Kidney capillary endothelial cell (primary cell): ENCODE results near the gene MAP1B.

Source experiments
- DNase-seq: peaks from one replicate; pipeline ENCODE4 v3.0.0-alpha.2; 2018; ENCODE audit warnings: low spot score

Gene MAP1B

DNA sequence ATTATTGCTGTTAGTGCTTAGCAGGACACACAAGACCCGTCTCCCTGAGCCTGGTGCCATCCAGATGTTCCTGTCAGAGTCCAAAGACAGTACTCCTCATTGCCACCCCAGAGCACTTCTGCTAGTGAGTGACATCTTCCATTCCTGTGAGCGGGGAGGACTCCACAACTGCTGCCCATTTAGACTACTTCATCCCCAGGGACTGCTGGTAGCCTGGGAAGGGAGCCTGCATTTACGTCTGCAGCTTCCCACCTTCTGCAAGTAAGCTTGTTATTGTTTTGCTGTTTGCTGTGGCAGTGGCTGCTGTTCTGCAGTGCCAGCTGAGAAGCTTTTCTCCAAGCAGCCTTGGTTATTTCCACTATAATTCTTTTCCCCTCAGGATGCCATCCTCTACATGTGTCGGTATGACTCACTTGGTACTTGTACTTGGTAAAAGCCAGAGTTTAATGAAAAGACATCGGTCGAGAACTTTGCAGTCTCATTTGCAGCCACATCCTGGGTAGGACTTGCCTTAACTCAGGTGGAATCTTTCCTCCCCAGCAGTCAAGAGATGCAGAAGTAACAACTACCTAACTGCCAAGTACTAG lies 10.6 kb upstream of the MAP1B start:
- no peak for DNase-seq

DNA sequence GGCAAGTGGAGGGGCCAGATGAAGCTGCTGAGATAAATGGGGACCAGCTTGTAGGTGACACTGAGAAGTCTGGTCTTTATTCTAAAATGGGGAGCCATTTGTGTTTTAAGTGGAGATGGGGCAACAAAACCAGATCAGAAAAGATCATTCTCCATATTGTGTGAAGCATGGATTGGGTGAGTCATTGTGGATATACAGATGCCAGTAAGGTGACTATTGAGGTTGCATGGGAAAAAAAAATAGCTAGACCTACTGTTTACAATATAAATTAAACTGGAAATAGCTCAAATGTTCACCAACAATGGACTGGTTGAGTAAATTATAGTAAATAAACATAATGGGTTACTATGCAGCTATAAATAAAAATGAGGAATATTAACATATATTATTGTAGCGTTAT lies 5.4 kb upstream of the MAP1B start:
- no peak for DNase-seq

DNA sequence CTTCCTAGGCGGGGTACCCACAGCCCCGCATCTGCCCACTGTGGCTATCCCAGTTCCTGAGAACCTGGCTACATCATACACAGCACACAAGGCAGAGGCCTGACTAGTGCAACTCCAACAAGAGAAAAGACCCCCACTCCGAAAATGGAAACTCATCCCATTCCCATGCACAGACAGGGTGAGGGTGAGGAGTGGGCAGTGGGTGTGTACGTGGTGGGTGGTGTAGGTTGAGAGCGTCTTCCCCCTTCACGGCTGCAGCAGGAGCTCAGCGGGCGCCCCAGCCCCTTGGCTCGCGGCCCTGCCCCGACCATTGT lies 501 bp upstream of the MAP1B start:
- no peak for DNase-seq

DNA sequence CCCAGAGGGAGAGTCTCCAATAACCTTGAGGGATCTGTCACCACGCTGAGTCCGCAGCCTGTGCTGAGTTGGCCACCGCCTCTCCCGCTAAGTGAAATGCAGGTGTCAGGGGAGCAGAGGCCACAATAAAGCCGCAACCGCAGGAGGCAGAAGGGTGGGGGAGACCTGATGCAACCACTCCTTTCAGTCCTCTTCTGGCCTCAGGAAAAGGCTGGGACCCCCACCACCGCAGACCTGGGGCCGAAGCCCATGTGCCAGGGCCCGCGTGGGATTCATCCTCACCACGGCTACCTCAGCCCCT lies 576 bp downstream of the MAP1B start:
- DNase-seq: no peak

DNA sequence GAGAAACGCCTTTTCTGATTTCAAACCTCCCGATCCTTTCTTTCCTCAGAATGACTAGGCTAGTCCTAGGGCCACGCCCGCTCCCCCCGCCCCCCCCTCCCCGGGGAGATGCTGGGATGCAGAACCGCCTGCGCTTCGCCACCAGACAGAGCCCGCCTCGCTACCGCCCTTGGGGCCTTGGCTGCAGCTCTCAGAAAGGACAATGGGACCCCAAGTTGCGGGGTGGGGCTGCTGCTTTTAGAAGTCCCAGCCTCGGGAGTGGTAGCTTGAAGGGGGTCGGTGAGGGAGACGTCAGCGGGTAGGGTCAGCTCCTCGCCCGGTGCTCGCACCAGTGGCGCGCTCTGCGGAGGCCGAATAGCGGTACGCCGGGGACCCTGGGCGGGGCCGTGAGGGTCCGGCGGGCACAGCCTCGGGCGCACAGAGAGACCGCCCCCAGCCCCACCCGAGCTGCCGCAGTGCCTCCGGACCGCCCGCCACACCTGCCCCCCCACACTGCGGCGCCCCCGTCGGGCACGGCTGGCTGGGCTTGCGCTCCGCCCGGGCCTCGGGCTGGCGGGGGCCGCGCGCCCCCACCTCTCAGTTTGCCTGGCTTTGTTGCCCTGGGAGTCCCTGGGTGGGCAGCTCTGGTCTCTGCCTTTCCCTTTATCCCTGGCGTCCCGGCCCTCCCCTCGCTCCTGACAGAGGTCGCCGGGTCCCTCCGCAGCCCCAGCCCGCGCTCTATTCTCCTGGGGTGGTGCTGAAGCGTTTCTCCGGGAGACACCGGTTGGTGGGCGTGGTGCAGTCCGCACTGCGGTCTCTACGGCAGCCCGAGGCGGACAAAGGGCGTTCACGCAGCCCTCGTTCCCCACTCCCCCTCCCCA lies 1.2 kb downstream of the MAP1B start:
- no peak for DNase-seq

DNA sequence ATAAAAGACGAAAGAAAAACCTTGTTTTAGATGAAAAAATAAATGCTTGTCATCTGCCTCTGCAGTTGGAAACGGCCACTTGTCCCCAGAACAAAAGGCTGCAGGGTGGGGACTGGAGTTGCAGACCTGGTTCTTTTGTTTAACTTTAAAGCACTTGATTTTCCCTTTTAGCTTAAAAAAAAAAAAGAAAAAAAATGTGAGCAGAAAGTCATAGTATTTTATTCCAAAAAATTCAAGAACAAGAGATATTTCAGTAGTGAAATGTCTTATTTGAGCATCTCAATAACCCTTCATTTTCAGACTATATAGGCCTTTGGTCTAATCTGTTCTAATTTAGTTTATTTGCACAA lies 1.8 kb downstream of the MAP1B start:
- DNase-seq: no peak

DNA sequence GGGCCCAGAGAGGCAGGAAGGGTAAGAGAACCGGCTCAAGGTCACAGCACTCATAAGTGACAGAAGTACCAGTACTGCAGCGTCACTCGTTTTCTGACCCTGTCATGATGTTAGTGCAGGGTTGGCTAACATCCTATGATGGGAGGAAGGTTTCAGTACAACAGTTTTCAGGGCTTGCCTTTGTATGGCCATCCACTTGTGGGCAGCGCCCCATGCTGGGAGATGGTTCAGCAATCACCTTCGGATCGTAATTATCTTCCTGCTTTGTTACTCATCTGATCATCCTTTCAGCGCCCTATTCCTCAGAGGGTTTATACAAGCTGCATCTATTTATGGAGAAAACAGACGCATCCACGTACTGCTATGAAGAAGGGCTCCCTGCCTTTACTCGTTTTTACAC lies 2.4 kb downstream of the MAP1B start:
- DNase-seq: no peak

DNA sequence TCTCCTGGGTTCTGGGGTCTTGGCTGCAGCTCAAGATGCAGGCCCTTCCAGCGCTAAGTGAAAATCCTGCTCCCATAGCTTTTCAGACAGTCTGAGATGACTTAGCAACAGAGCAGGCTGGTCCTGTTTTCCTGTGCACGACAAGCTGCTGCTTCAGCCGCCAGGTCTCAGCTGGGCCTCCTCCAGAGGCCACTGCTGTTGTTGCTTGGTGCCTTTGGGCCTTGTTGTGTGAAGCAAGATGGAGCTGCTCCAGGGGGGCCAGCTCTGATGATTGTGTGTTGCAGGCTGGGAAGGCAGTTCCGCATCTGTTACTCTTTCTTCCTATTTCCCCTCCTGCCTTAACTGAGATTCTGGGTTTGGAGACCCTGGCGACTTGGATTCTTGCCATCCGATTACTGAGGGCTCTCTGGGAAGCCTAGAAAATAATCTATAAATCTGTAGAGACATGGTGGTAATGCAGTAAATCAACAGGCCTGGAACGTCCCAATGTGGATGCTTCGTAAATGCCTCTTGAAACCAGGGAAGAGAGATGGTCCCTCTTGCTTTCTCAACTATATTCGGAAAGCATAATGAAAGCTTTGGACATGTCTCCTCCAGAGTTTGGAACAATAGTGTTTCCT lies 3.2 kb downstream of the MAP1B start:
- DNase-seq: no peak

DNA sequence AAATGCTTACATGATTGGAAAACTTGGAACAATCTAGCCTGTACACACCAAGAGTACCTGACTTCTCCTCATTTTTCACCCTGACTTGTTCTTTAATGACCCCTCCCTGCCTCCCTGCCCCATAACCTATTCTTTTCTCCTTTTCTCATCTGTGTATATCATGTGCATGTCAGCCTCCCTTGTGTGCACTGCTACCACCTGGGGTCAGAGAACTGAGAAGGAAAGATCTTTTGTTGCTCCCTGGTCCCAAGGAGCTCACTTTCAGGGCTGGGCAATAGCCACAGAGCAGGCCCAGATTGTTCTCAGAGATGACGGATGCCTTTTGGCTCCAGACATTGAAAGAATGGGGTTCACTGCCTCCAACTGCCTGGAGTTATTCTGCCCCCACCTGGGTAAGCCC lies 5.1 kb downstream of the MAP1B start:
- no peak for DNase-seq

DNA sequence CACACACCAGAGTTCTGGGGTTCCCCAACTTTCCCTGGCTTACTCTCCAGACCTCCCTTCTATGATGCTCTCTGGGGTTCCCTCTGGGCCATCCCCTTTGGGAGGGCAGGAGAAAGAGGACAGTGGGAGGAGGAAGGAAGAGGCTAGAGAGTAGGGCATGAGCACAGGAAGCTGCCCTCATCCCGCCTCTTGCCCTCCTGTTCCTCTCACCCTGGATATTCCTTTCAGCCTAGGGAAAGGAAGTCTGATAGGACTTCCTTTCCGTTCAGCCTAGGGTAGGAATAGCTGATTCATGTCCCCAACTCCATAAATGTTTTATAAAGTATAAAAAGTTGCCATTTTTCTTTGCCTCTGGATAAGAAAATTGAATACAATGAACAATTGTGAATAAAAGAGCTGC lies 7.4 kb downstream of the MAP1B start:
- no peak for DNase-seq

DNA sequence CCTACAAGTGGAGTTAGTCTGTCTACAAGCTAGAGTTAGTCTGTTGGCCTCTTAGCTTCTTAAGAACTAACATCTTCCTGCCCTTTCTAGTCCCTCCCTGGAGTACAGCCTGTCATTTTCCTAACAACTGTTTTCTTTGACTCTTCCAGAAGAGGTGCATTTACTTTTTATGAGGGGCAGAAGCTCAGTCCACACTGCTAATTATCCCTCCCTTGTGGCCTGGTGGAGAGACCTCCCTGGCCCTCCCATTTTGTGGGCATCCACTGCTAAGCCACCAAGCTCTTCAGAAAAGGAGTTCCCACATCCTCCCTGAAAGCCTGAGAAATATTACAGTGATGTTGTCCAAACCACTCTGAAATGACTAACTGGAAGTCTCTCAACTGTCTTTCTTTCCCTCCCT lies 8.0 kb downstream of the MAP1B start:
- DNase-seq: no peak

DNA sequence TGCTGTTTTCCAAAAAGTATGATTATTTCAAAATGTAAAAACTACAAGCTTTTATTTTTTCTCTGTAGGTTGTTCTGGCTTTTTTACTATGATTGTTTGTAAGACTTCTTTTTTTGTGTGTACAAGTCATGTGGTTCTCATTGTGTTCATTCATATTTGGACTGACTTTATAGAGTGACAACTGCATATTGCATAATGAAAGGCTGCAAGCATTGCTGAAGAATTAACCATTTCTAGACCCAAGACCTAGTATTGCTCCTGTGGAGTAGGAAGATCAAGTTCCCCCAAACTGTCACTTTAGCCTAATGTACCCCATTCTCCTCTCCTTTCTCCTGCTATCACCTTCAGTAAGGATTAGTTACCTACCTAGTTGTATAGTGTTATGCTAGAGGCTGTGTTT lies 10.0 kb downstream of the MAP1B start:
- DNase-seq: no peak

DNA sequence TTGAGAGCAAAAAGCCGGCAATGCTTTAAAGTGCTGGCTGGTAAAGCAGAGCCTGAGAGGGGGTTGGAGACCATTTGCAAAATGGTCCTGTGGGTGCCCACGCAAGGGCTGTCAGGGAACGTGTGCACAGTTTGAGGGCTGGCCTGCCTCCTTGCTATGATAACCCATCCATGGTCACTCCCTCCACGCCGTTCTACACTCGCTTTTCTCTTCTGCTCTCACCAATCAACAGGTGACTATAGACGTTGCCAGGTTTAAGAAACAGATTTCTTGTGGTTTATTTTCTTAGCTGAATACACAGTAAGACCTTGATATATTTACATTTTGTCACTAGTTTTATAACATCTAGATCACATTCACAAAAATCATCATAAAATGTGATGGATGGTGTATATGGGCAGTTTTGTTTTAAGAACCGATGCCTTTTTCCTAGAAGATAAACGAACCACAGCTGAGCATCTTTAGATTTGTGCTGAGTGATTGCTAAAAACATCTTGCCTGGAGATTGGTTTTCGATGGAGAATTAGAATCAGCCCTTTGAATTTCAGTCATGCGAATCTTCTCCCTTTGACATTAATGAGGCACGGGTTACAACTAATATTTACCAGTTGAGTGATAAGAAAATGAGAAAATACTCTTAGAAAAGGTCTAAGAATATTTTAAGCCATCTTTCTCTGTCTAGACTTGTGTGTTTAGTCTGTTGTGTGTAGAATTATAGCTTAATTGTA lies 13.9 kb downstream of the MAP1B start:
- no peak for DNase-seq

DNA sequence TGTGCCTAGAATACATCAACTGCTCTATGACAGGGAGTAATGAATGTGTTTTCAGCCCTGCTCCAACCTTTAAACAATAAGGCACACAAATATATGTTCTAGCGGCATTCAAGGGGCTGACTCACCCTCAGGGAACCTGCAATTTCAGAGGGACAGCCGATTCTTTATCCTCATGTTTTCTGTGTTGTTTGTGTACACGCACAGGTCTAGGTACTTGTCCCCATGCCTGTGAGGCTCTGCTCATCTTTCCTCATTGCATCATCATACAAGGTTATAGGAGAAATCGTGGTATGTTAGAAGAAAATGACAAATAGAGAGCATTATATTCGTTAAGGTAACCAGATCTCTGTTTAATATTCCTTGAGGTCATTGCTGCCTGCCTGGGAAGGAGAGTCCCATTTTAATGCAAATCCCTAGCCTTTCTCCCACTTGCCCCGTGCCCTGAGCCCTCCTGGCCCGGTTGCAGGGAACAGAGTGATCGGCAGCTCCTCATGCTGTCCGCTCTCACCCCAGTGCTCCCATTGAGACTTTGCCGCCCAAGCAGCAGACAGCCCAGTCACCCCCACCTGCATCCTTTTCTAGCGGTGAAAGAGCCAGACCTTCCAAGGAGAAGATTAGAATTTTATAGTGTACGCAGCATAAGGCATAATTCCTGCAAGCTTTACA lies 14.6 kb downstream of the MAP1B start:
- no peak for DNase-seq

DNA sequence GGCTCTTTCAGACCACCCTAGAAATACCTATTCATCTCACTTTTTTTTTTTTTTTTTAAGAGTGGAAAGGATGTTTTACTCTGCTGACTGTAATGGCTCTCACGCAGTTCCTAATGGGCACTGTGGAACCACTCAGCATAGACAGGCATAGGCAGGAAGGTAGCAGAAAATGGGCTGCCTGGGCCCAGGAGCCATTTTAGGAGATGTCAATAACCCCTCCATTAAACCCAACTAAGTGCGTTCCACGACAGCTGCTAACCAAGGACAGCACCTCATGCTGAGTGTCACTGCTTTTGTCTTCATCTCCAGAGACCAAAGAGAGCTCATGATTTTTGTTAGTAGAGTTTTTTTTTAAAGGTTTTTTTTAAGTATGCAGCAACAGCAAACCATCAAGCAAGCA lies 15.3 kb downstream of the MAP1B start:
- DNase-seq: no peak

DNA sequence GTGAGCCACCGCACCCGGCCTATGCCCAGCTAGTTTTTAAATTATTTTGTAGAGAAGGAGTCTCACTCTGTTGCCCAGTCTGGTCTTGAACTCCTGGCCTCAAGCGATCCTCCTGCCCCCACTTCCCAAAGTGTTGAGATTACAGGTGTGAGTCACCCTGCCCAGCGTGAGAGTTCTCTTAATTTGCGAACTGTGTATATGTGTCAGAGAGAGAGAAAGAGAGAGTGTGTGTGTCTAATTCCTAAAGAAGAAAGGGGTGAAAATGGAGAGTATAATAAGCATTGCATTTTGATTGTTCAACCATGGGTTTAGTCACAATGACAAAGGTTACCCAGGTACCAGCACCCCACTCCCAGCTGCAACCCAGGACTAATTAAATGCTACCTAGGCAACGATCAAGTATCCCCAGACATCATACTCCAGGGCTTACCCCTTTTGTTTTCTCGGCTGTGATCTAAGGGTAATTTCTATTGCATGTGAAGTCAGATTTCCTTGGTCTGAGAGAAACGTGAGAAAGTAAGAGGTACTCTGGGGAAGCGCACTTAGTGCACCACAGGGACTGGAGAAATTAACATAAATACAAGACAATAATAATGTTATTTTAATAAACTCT lies 16.6 kb downstream of the MAP1B start:
- DNase-seq: no peak

DNA sequence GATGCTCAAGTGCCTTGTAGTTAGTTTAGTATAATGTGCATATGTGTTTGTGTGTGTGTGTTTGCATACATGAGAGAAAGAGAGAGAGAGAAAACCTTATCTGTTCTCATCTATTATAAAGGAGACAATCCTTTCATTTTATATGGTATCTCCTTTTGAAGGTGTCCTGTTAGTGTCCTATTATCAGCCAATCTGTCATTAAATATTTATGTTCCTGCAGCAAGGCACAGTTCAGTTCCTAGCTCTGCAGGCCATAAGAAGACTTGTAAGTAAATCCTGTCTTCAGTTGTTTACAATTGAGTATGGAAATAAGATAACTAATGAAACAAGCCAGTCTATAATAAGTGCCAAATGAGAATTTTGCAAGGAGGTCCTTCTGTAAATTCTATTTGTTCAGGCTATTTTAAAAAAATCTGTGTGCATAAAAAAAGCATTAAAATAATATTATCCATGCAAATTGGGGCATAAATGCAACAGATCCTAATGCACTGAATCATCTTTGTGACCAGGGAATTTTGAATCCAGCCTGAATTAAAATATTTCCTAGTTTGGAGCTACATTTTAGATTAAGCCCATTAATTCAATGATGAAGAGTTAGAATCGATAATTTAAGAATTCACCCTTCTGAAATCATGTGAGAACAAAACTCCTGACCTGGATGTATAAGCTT lies 18.1 kb downstream of the MAP1B start:
- no peak for DNase-seq

DNA sequence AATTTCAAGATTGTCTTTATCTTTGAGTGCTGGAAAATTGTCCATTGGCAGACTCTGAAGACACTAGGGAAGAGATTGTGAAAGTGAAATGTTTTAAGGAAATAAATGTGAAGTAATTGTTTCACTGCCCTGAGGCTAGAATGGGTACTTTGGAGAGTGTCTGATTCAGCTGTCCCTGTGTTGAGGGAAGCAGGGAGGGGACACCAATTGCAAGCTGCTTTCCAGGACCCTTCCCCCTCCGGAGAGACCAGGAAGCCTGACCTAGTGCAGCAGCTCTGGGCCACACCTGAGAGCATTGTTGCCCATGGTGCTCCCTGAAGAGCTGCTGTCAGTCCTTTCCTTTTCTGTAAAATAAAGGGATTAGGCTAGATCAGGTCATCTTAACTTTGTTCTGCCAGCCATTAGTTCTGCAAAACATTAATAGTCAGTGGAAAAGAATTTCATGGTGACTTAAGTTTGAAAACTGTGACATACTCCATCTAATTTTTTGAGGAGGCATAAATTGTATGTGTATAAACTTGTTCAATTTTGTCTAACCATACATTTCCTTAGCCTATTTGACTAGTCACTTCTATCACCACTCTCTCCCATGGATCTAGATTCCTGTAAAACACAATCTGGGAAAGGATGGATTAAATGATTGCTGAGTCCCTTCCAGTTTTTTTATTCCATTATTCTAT lies 18.8 kb downstream of the MAP1B start:
- DNase-seq: no peak

DNA sequence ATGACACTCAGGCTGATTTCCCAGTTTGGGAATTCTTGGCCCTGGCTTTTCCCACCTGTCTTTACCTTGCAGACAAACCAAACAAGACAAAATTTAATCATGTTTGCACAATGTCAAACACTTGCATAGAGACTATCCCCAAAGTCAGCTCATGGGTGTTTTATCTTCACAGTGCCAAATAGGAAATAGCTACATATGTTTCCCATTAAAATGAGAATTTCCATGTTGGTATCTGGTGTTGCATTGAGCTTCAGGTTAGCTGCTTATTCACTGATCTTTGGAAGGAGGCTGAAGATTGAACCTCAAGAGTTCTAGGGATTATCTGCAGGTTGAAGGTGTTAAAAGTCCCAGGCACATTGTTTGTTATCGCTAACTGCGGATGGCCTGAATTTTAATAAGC lies 19.5 kb downstream of the MAP1B start:
- no peak for DNase-seq

DNA sequence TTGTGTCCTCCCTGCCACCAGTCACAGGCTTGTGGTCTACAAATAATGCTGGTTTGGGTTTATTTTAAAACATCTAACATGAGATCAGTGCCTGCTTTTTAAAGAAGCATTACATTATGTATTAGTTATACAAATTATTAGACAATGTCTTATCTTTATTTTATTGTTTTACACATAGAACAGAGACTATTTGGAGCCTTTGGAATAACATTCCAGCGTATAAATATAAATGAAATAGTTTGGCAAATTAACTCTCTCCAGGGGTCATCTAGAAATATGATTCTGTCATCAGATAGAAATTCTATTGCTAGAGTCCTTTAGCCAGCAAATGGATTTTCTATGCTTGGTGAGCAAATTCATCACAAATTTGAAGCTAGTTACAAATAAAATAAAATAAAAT lies 22.4 kb downstream of the MAP1B start:
- DNase-seq: no peak

DNA sequence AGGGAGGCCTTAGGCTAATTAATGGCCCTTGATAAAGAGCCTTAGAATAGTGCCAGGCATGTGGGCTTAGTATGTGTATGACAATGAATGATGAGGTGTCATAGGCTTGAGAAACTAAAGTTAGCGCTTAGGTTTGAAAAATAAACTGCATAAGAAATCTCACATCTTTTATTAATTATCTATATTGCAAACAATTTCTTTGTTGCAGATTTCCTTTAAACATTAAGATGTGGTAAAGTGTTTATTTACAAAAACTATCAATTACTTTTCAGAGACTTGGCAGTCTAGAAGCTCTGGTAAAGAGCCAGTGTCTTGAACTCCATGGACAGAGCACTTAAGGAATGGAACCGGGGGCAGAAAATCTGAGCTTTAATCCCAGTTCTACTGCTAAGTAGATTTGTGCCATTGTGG lies 23.1 kb downstream of the MAP1B start:
- DNase-seq: no peak
